HG02840 (cell line): ENCODE results near the gene ZFP90.
"Not testable (repeated sequence)": the region's sequence is repeated elsewhere in the genome, so short reads cannot be mapped to it uniquely, and the experiment has no call there.

Experiments used
- ATAC-seq: cut with Tn5 transposase; IDR thresholded peaks from one replicate; pipeline ENCODE4 v1.9.1; 2021; ENCODE audit warnings: mild to moderate bottlenecking, moderate library complexity, moderate number of reproducible peaks; ENCODE audit not compliant: unreplicated experiment, low FRiP score

The ZFP90 gene

GRCh38 chr16:68538880-68539701 lies at the start of gene ZFP90:
Gene ZFP90, plus strand, starts transcription at chr16:68539291. Its CDS starts 502 bp downstream, at chr16:68539793.
- peak; percentile 86 for ATAC-seq

- no peak for ATAC-seq
Observed at GRCh38 chr16:68490358-68490757, 48.7 kb upstream of the ZFP90 start.

- ATAC-seq = no peak
Observed at GRCh38 chr16:68490829-68491575, 48.1 kb upstream of the ZFP90 start.

GRCh38 chr16:68491576-68491950 lies 47.5 kb upstream of the ZFP90 start:
- ATAC-seq = no peak

- ATAC-seq = no peak
Observed at GRCh38 chr16:68492151-68492542, 46.9 kb upstream of the ZFP90 start.

- ATAC-seq = no peak
Observed at GRCh38 chr16:68492543-68493411, 46.3 kb upstream of the ZFP90 start.

GRCh38 chr16:68493412-68494070 lies 45.5 kb upstream of the ZFP90 start:
- no peak for ATAC-seq

- not testable (repeated sequence) for ATAC-seq
Observed at GRCh38 chr16:68494261-68494660, 44.8 kb upstream of the ZFP90 start.

GRCh38 chr16:68496689-68497088 lies 42.4 kb upstream of the ZFP90 start:
- no peak for ATAC-seq

GRCh38 chr16:68499006-68499405 lies 40.1 kb upstream of the ZFP90 start:
- ATAC-seq = no peak

- ATAC-seq = no peak
Observed at GRCh38 chr16:68503334-68503733, 35.8 kb upstream of the ZFP90 start.

- ATAC-seq = no peak
Observed at GRCh38 chr16:68504066-68504465, 35.0 kb upstream of the ZFP90 start.

- ATAC-seq = no peak
Observed at GRCh38 chr16:68506331-68507053, 32.6 kb upstream of the ZFP90 start.

- ATAC-seq = no peak
Observed at GRCh38 chr16:68508013-68508412, 31.1 kb upstream of the ZFP90 start.

- no peak for ATAC-seq
Observed at GRCh38 chr16:68508641-68509240, 30.4 kb upstream of the ZFP90 start.

- ATAC-seq = no peak
Observed at GRCh38 chr16:68509381-68509780, 29.7 kb upstream of the ZFP90 start.

- no peak for ATAC-seq
Observed at GRCh38 chr16:68510775-68511174, 28.3 kb upstream of the ZFP90 start.

GRCh38 chr16:68512183-68512582 lies 26.9 kb upstream of the ZFP90 start:
- no peak for ATAC-seq

GRCh38 chr16:68512742-68513141 lies 26.3 kb upstream of the ZFP90 start:
- ATAC-seq = no peak
